NCI-H2196 (cell line): ENCODE measurements around the gene CCDC18.
A peak's percentile ranks its signal among the peaks of the same experiment; 100 is the strongest.

ENCODE experiments used
- DNase-seq: peaks from one replicate; lab custom pipeline; 2025; ENCODE audit not compliant: unreplicated experiment; lab: John Stamatoyannopoulos, UW

The CCDC18 gene

GRCh38 chr1:93296555-93297154, 116.1 kb downstream of the CCDC18 start:
- DNase-seq = no peak

- no peak for DNase-seq
Measured at GRCh38 chr1:93301131-93301530, 120.6 kb downstream of the CCDC18 start.

- DNase-seq = no peak
Measured at GRCh38 chr1:93302078-93302477, 121.6 kb downstream of the CCDC18 start.

- peak; percentile 70 for DNase-seq
Measured at GRCh38 chr1:93304716-93305138, 124.2 kb downstream of the CCDC18 start.

GRCh38 chr1:93306920-93307319, 126.4 kb downstream of the CCDC18 start:
- DNase-seq = no peak

GRCh38 chr1:93313026-93313425, 132.5 kb downstream of the CCDC18 start:
- DNase-seq = no peak

GRCh38 chr1:93317207-93317606, 136.7 kb downstream of the CCDC18 start:
- DNase-seq = no peak

- DNase-seq = no peak
Measured at GRCh38 chr1:93317943-93318342, 137.4 kb downstream of the CCDC18 start.

GRCh38 chr1:93321720-93322119, 141.2 kb downstream of the CCDC18 start:
- DNase-seq = no peak

- no peak for DNase-seq
Measured at GRCh38 chr1:93322349-93322748, 141.8 kb downstream of the CCDC18 start.

GRCh38 chr1:93323185-93323820, 142.8 kb downstream of the CCDC18 start:
- DNase-seq = no peak

GRCh38 chr1:93324486-93325464, 144.3 kb downstream of the CCDC18 start:
- no peak for DNase-seq
